Neural progenitor cell (in vitro differentiated cells): ENCODE measurements around the gene DLX6. TPM values are rescaled to one million over a fixed set of nuclear protein-coding genes. Genes with fewer than 3 reads are reported as not detected.

Experiments used
- DNase-seq: peaks from one replicate; pipeline ENCODE4 v3.0.0-alpha.2; 2016; ENCODE audit warnings: low spot score
- H2AFZ ChIP-seq: fragments of 200-600 bp; sonication (generic); replicated peaks from 2 replicates; pipeline ENCODE4 v1.6.1; 2016; ENCODE audit warnings: antibody characterized with exemption
- H3F3A ChIP-seq: fragments of 200-600 bp; sonication (generic); 2 replicates; pipeline ENCODE4 v1.6.1; 2016; ENCODE audit warnings: antibody characterized with exemption, low read depth
- H3K27ac ChIP-seq: fragments of 200-600 bp; sonication (generic); 2 replicates; pipeline ENCODE4 v1.5.1; 2016; ENCODE audit warnings: mild to moderate bottlenecking
- H3K27me3 ChIP-seq: fragments of 200-600 bp; sonication (generic); 2 replicates; pipeline ENCODE4 v1.6.1; 2016; ENCODE audit warnings: mild to moderate bottlenecking, moderate library complexity
- H3K36me3 ChIP-seq: fragments of 200-600 bp; sonication (generic); 2 replicates; pipeline ENCODE4 v1.5.1; 2016
- H3K4me1 ChIP-seq: fragments of 200-600 bp; sonication (generic); 2 replicates; pipeline ENCODE4 v1.6.1; 2016; ENCODE audit warnings: mixed run types
- H3K4me2 ChIP-seq: fragments of 200-600 bp; sonication (generic); 2 replicates; pipeline ENCODE4 v1.6.1; 2016
- H3K4me3 ChIP-seq: fragments of 200-600 bp; sonication (generic); 2 replicates; pipeline ENCODE4 v1.5.1; 2016
- H3K79me2 ChIP-seq: fragments of 200-600 bp; sonication (generic); 2 replicates; pipeline ENCODE4 v1.6.1; 2016; ENCODE audit warnings: low read depth
- H3K9ac ChIP-seq: fragments of 200-600 bp; sonication (generic); 2 replicates; pipeline ENCODE4 v1.6.1; 2016
- H3K9me3 ChIP-seq: fragments of 200-600 bp; sonication (generic); 2 replicates; pipeline ENCODE4 v1.5.1; 2016; ENCODE audit warnings: low read depth
- H4K20me1 ChIP-seq: fragments of 200-600 bp; sonication (generic); 2 replicates; pipeline ENCODE4 v1.6.1; 2016; ENCODE audit warnings: low read depth
- H3K27ac Mint-ChIP-seq: 3 replicates; pipeline ENCODE4 v1.8.0; 2021; ENCODE audit warnings: mixed read lengths
- H3K27me3 Mint-ChIP-seq: 2 replicates; pipeline ENCODE4 v1.8.0; 2022; ENCODE audit warnings: low read depth, mild to moderate bottlenecking, inconsistent platforms, moderate library complexity, mixed read lengths; ENCODE audit not compliant: insufficient read depth
- H3K36me3 Mint-ChIP-seq: 3 replicates; pipeline ENCODE4 v1.8.0; 2021; ENCODE audit warnings: mixed read lengths
- H3K4me1 Mint-ChIP-seq: 3 replicates; pipeline ENCODE4 v1.8.0; 2021; ENCODE audit warnings: mixed read lengths
- H3K4me3 Mint-ChIP-seq: 3 replicates; pipeline ENCODE4 v1.8.0; 2021; ENCODE audit warnings: mild to moderate bottlenecking, moderate library complexity, mixed read lengths
- H3K9me3 Mint-ChIP-seq: 3 replicates; pipeline ENCODE4 v1.8.0; 2020; ENCODE audit warnings: mixed read lengths
- CTCF ChIP-seq: fragments of 200-600 bp; sonication (generic); IDR thresholded peaks from 2 replicates; pipeline ENCODE4 v1.5.1; 2017; ENCODE audit warnings: antibody characterized with exemption, mild to moderate bottlenecking
- EZH2 ChIP-seq: fragments of 200-600 bp; sonication (generic); IDR thresholded peaks from 2 replicates; pipeline ENCODE4 v1.6.1; 2017; ENCODE audit warnings: antibody characterized with exemption, mild to moderate bottlenecking, moderate library complexity
- EZH2phosphoT487 ChIP-seq: fragments of 200-600 bp; sonication (generic); IDR thresholded peaks from 2 replicates; pipeline ENCODE4 v1.6.1; 2017; ENCODE audit warnings: antibody characterized with exemption
- total RNA-seq: library from RNA; depleted of rRNA; stranded (reverse); fragments of >200 nt; gene quantifications from 2 replicates; pipeline ENCODE4 v1.2.3, GENCODE V29; 2015; ENCODE audit warnings: low replicate concordance

Gene DLX6
- total RNA-seq, 1 donor from 2014 or later: not detected

- Histone ChIP-seq H4K20me1 (peaks cover 97% of the 10 kb centered on the region), H3K27me3 (peaks cover 100% of the 10 kb centered on the region), H3K36me3 (no peaks in the 10 kb centered on the region), H3K79me2 (no peaks in the 10 kb centered on the region), H3K4me1 (peaks cover 16% of the 10 kb centered on the region), H3K9me3 (no peaks in the 10 kb centered on the region), H3K27ac (no peak overlapping the region), H3K4me3 (no peak overlapping the region), H3K9ac (no peak overlapping the region), H3K4me2 (peak overlapping the region; percentile 54), H3F3A (peaks cover 34% of the 10 kb centered on the region), H2AFZ (no peak overlapping the region)
- H3K27ac Mint-ChIP-seq: no peak overlapping the region
- H3K4me3 Mint-ChIP-seq: no peak overlapping the region
- peaks cover 91% of the 10 kb centered on the region for H3K27me3 Mint-ChIP-seq
- peak; percentile 70 for DNase-seq
- H3K9me3 Mint-ChIP-seq: peaks cover 2% of the 10 kb centered on the region
- H3K36me3 Mint-ChIP-seq: no peaks in the 10 kb centered on the region
- peaks cover 9% of the 10 kb centered on the region for H3K4me1 Mint-ChIP-seq
- TF ChIP-seq CTCF (no peak), EZH2 (peak; percentile 1), EZH2phosphoT487 (peak; percentile 7)
Measured at GRCh38 chr7:97012365-97013133, 7.2 kb downstream of the DLX6 start.

GRCh38 chr7:97013134-97013844 is 7.9 kb downstream of the DLX6 start:
- Histone ChIP-seq H3K4me1 (peaks cover 23% of the 10 kb centered on the region), H3K27me3 (peaks cover 100% of the 10 kb centered on the region), H3K4me2 (no peak overlapping the region), H3K4me3 (no peak overlapping the region), H3K9ac (no peak overlapping the region), H3K36me3 (no peaks in the 10 kb centered on the region), H2AFZ (no peak overlapping the region), H3K9me3 (no peaks in the 10 kb centered on the region), H3F3A (peaks cover 31% of the 10 kb centered on the region), H3K79me2 (no peaks in the 10 kb centered on the region), H4K20me1 (peaks cover 97% of the 10 kb centered on the region), H3K27ac (no peak overlapping the region)
- Mint-ChIP-seq H3K9me3 (peaks cover 2% of the 10 kb centered on the region), H3K4me3 (no peak overlapping the region), H3K4me1 (peaks cover 11% of the 10 kb centered on the region), H3K36me3 (no peaks in the 10 kb centered on the region), H3K27me3 (peaks cover 91% of the 10 kb centered on the region), H3K27ac (no peak overlapping the region)
- DNase-seq: peak; percentile 42
- TF ChIP-seq CTCF: no peak
- TF ChIP-seq EZH2phosphoT487: peak; percentile 55

- Histone ChIP-seq H3K4me3 (no peak overlapping the region), H3K4me2 (no peak overlapping the region), H2AFZ (no peak overlapping the region), H3K79me2 (no peaks in the 10 kb centered on the region), H3F3A (peaks cover 31% of the 10 kb centered on the region), H3K9ac (no peak overlapping the region), H4K20me1 (peaks cover 97% of the 10 kb centered on the region), H3K27ac (no peak overlapping the region), H3K36me3 (no peaks in the 10 kb centered on the region), H3K27me3 (peaks cover 100% of the 10 kb centered on the region), H3K9me3 (no peaks in the 10 kb centered on the region), H3K4me1 (peaks cover 25% of the 10 kb centered on the region)
- H3K27me3 Mint-ChIP-seq: peaks cover 93% of the 10 kb centered on the region
- H3K27ac Mint-ChIP-seq: no peak overlapping the region
- peaks cover 11% of the 10 kb centered on the region for H3K4me1 Mint-ChIP-seq
- H3K36me3 Mint-ChIP-seq: no peaks in the 10 kb centered on the region
- peaks cover 2% of the 10 kb centered on the region for H3K9me3 Mint-ChIP-seq
- no peak overlapping the region for H3K4me3 Mint-ChIP-seq
- TF ChIP-seq EZH2phosphoT487: no peak
- TF ChIP-seq CTCF: no peak
- TF ChIP-seq EZH2: no peak
- no peak for DNase-seq
Measured at GRCh38 chr7:97013845-97014134, 8.4 kb downstream of the DLX6 start.
